NCI-H2227 (cell line): Measurements from ENCODE around the gene VMO1.
A peak's percentile ranks its signal among the peaks of the same experiment; 100 is the strongest.

Source experiments
- DNase-seq: peaks from one replicate; lab custom pipeline; 2025; ENCODE audit not compliant: unreplicated experiment; lab: John Stamatoyannopoulos, UW

Gene VMO1

GRCh38 chr17:4800462-4801196 lies 14.5 kb upstream of the VMO1 start:
- DNase-seq, result peak; percentile 15

DNA sequence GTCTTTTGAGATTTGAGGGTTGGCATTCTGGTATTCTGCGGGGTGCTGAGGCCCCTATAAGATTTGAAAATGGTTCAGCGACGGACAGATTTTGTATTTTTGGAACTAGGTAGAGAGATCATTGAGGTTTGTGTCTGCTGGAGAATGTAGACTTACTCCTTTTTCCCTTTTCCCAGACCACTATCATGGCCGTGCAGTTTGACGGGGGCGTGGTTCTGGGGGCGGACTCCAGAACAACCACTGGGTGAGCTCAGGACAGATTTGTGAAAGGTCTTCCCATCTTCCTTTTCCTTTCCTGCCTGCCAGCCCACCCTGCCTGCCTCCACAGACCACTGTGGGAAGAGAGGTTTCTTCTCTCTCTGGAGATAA lies 10.4 kb upstream of the VMO1 start:
- DNase-seq, result peak; percentile 47

DNA sequence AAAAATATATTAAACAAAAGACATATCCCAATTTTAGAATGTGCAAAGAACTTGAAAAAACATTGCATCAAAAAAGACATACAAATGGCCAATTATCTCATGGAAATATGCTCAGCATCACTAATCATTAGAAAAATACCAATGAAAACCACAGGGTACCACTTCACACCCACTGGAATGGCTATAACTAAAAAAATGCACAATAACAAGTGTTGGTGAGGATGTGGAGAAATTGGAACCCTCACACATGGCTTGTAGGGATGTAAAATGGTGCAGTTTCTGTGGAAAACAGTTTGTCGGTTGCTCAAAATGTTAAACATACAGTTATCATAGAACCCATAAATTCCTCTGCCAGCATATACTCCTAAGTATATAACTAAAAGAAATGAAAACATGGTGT lies 9.0 kb upstream of the VMO1 start:
- no peak for DNase-seq

DNA sequence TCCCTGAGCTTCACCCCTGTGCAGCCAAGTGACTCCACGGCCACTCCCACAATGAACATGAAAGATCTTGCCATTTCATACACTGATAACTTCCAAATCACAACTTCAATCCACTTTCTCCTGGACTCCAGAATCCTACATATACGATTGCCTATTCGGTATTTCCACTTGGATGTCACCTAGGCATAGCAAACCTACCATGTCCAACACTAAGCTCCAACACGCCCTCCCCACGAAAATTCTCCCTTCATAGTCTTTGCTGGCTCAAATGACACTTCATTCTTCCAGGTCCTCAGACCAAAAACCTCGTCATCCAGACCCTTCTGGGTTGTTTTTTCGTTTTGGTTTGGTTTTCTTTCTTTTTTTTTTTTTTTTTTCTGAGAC lies 4.5 kb upstream of the VMO1 start:
- no peak for DNase-seq

GRCh38 chr17:4789951-4790704 lies 4.0 kb upstream of the VMO1 start:
- DNase-seq, result peak; percentile 85

DNA sequence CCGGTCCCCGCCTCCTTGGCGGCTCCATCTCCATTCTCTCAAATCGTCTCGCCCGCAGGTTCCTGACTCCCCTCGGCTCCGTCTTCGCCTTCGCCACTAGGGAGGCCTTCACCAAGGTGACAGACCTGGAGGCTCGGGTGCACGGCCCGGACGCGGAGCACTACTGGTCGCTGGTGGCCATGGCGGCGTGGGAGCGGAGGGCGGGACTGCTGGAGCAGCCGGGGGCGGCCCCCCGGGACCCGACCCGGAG lies 3.5 kb upstream of the VMO1 start:
- DNase-seq, result no peak

DNA sequence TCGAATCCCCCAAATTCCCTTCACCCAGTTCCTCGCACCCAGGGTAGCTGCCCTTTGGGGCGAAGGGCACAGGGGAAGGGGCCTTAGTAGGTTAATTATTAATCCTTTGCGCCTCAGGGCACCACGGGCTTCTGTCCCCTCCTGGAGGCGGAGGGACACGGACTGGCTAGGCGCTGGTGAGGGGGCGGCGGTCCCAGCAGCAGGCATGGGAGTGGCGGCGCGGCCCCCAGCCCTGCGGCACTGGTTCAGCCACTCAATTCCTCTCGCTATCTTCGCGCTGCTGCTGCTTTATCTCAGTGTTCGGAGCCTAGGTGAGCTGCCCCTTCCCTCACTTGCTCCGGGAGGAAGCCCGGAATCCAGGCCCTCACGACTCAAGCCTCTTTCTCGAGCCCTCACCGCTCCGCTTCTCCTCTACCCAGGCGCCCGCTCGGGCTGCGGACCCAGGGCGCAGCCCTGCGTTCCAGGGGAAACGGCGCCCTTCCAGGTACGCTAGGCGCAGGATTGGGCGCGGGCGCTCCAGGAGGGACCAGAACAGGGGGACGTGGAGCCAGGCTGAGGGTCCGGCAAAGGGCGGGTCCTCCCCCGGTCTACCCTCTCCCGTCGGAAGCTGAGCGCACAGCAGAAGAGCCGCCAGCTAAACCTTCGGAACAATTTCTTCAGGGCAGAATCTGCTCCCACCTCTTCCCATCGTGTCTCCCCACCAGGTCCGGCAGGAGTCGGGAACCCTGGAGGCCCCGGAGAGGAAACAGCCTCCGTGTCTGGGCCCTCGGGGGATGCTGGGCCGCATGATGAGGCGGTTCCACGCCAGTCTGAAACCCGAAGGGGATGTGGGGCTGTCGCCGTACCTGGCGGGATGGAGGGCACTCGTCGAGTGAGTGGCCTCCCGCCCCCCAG lies 2.9 kb upstream of the VMO1 start, which contains the start of gene GLTPD2:
GLTPD2 (plus strand) TSS at position 158 of the 894 bp plus-strand sequence; CDS start at position 206, 48 bp downstream.
- peak; percentile 37 for DNase-seq

DNA sequence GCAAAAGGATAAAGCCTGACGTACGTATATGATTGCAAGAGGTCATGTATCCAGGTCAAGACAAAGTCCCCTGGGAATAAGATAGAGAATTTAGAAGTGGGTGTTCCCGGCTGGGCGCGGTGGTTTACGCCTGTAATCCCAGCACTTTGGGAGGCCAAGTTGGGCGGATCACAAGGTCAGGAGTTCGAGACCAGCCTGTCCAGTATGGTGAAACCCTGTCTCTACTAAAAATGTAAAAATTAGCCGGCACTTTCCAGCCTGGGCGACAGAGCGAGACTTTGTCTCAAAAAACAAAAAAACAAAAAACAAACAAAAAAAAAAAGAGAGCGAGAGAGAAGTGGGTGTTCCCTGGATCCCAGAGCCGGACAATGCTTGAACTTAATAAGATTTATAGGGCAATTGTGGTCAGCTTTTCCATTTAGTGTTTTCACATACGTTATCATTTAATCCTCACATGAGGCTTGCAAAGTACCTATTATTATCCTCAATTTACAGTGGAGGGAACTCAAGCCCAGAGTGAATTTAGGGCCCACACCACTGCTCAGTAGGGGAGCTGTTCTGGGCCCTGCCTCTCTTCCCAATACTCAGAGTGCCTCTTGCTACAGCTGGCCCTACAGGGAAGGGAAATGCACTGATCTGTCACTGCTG lies 2.1 kb upstream of the VMO1 start:
- DNase-seq, result peak; percentile 67

DNA sequence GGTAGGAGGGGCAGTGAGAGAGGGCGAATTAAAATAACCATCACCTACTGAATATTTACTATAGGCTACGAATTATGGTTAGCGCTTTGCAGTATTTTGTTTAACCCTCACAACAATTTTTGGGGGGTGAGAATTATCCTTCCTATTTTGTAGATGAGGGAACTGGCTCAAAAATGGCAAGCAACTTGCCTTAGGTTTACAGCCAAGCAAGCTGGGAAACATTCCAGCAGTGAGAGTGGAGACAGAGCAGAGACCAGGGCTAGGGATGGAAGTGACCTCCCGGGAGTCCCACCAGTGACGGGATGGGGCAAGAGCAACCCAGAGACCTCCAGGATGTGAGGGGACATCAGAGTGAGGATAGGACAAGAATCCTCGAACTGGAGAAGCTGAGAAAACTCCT lies 352 bp upstream of the VMO1 start:
- no peak for DNase-seq

- DNase-seq, result no peak
Measured at GRCh38 chr17:4785311-4786105, 656 bp downstream of the VMO1 start.

- DNase-seq, result no peak
Measured at GRCh38 chr17:4782652-4783051, 3.5 kb downstream of the VMO1 start.

DNA sequence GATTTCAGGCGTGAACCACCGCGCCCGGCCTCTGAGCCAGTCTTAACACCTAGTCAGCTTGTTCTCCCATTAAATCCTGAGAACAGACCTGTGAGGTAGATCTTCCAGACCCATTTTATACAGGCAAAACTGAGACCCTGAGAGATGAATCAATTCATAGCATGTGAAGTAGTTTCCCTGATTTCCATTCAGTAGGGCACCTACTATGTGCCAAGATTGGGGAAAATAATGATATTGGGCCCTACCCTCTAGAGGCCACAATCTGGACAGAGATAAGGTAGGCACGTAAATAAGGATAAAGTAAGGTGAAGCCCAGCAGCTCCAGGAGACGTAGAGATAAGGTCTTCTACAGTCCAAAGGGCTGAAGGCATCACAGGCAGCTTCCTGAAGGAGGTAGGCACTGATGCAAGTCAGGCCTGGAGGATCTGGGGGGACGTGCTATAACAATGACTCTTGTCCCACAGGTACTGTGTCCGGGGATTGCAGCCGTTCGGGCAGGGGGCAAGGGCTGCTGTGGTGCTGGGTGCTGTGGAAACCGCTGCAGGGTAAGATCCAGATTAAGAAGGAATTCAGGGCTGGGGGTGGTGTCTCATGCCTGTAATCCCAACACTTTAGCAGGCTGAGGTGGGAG lies 5.7 kb downstream of the VMO1 start:
- DNase-seq, result no peak

DNA sequence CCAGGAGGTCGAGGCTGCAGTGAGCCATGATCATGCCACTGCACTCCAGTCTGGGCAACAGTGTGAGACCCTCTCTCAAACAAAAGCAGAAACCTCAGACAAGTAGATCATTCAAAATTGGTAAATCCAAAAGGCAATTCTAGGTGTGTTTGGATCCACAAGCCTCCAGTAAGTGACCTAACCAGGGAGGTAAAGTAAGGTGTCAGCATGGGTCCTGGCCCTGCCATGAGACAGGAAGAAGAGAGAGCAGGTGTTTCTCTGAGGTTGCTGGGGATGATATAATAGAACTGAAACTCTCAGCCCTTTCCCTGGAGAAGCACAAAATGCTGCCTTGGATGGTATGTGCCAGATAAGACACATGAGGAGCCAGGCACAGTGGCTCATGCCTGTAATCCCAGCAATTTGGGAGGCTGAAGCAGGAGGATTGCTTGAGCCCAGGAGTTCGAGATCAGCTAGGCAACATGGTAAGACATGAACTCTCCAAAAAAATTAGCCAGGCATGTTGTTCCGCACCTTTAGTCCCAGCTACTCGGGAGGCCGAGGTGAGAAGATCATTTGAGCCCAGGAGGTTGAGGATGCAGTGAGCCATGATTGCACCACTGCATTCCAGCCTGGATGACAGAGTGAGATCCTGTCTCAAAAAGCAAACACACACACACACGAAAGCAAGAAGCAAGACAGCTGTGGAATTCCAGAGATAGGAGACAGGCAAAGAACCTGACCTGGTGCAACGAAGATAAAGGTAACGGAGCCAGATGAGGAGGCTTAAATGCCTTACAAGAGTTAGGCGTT lies 8.0 kb downstream of the VMO1 start:
- DNase-seq, result no peak

GRCh38 chr17:4772235-4772613 lies 13.9 kb downstream of the VMO1 start:
- DNase-seq, result peak; percentile 3

- peak; percentile 2 for DNase-seq
Measured at GRCh38 chr17:4771519-4772234, 14.5 kb downstream of the VMO1 start, which contains the start of gene TM4SF5. Gene TM4SF5 (plus strand): TSS chr17:4771886. CDS start chr17:4771923, 37 bp downstream.

DNA sequence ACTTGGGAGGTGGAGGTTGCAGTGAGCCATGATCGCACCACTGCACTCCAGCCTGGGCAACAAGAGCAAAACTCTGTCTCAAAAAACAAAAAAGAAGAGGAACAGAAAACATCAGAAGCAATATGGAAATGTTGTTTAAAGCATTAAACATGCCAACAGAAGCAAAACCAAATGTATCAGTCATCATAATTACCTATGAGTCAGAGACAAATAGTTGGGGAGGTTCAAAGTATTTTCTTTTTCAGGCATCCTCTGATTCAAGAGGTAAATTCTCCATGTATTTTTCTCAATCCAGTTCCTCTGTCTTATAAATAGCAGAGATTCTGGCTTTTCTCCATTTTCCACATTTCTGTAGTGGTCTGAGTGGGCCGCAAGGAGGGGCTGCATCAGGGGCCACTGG lies 16.5 kb downstream of the VMO1 start:
- DNase-seq, result no peak

DNA sequence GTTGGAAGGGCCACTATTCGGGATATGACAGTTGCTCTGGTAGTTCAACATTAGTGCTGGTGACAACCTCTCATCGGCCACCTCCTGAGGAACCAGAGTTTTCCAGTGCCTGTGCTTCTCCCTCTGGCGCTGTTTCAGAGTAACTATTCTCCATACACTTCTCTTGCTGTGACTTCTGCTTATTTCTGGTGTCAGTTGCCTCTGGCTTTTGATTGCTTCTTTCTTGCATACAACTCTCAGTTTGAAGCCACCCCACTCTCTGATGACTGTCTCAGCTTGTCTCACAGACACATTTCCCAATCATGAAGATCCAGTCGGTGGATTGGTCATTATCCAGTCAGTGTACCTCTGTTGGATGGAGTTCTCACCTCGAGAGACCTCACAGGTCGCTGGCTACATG lies 17.9 kb downstream of the VMO1 start:
- DNase-seq, result no peak

- no peak for DNase-seq
Measured at GRCh38 chr17:4766723-4767122, 19.4 kb downstream of the VMO1 start.

DNA sequence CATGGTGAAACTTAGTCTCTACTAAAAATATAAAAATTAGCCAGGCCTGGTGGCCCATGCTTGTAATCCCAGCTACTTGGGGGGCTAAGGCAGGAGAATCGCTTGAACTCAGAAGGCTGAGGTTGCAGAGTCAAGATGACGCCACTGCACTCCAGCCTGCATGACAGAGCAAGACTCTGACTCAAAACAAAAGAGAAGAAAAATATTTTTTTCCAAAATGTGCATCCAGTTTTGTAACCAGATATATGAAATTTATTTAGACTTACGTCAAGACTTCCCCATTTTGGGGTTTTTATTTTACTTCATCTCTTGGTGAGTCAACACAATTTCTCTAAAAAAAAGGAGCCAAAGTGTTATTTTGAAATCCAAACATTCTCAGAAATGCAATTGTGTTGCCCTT lies 20.0 kb downstream of the VMO1 start:
- DNase-seq, result no peak
